ENCODE results near the gene GALNT2.

Gene GALNT2

GRCh38 chr1:230301822-230302221, 234.8 kb downstream of the GALNT2 start:
- DNase-seq (ENCODE audit: low spot score): no peak

GRCh38 chr1:230303069-230303468, 236.0 kb downstream of the GALNT2 start:
- no peak for DNase-seq (ENCODE audit: low spot score)

GRCh38 chr1:230303822-230304221, 236.8 kb downstream of the GALNT2 start:
- DNase-seq (ENCODE audit: low spot score): no peak

GRCh38 chr1:230306169-230306568, 239.1 kb downstream of the GALNT2 start:
- DNase-seq (ENCODE audit: low spot score): no peak

GRCh38 chr1:230307213-230307612, 240.2 kb downstream of the GALNT2 start:
- DNase-seq (ENCODE audit: low spot score): no peak

GRCh38 chr1:230308039-230308438, 241.0 kb downstream of the GALNT2 start:
- peak; percentile 72 for DNase-seq (ENCODE audit: low spot score)

GRCh38 chr1:230308821-230309220, 241.8 kb downstream of the GALNT2 start:
- DNase-seq (ENCODE audit: low spot score): no peak

- no peak for DNase-seq (ENCODE audit: low spot score)
These were observed 242.7 kb downstream of the GALNT2 start for GRCh38 chr1:230309646-230310177.

GRCh38 chr1:230310381-230311163, 243.5 kb downstream of the GALNT2 start:
- peak; percentile 95 for DNase-seq (ENCODE audit: low spot score)

GRCh38 chr1:230312676-230313075, 245.6 kb downstream of the GALNT2 start:
- no peak for DNase-seq (ENCODE audit: low spot score)

- peak; percentile 53 for DNase-seq (ENCODE audit: low spot score)
These were observed 246.6 kb downstream of the GALNT2 start for GRCh38 chr1:230313453-230314141.

- DNase-seq (ENCODE audit: low spot score): no peak
These were observed 247.1 kb downstream of the GALNT2 start for GRCh38 chr1:230314142-230314470.

- no peak for DNase-seq (ENCODE audit: low spot score)
These were observed 248.1 kb downstream of the GALNT2 start for GRCh38 chr1:230315099-230315498.

GRCh38 chr1:230316864-230317745, 250.1 kb downstream of the GALNT2 start:
- DNase-seq (ENCODE audit: low spot score): no peak

- DNase-seq (ENCODE audit: low spot score): no peak
These were observed 251.1 kb downstream of the GALNT2 start for GRCh38 chr1:230317823-230318819.

- DNase-seq (ENCODE audit: low spot score): no peak
These were observed 252.1 kb downstream of the GALNT2 start for GRCh38 chr1:230319014-230319747.

GRCh38 chr1:230320804-230321203, 253.8 kb downstream of the GALNT2 start:
- DNase-seq (ENCODE audit: low spot score): no peak

- DNase-seq (ENCODE audit: low spot score): no peak
These were observed 254.3 kb downstream of the GALNT2 start for GRCh38 chr1:230321341-230321740.

GRCh38 chr1:230321741-230322420, 254.8 kb downstream of the GALNT2 start:
- DNase-seq (ENCODE audit: low spot score): no peak

- no peak for DNase-seq (ENCODE audit: low spot score)
These were observed 255.4 kb downstream of the GALNT2 start for GRCh38 chr1:230322421-230322756.
